SU-DHL-6 (cell line): ENCODE measurements around the gene ABCG8.

Source experiments
- H2AFZ ChIP-seq: fragments of 200-600 bp; sonication (generic); 2 replicates; pipeline ENCODE4 v1.6.1; 2014; ENCODE audit warnings: low read depth, mild to moderate bottlenecking, moderate library complexity, mixed read lengths, antibody characterized with exemption, low read length; ENCODE audit not compliant: severe bottlenecking
- H3F3A ChIP-seq: fragments of 200-600 bp; shearing (Covaris generic); 2 replicates; pipeline ENCODE4 v1.6.0; 2016; ENCODE audit warnings: antibody characterized with exemption, mild to moderate bottlenecking; ENCODE audit not compliant: insufficient read depth
- H3K27ac ChIP-seq: fragments of 200-600 bp; sonication (generic); 2 replicates; pipeline ENCODE4 v1.5.1; 2016; ENCODE audit warnings: low read depth, mild to moderate bottlenecking, low read length, moderate library complexity, mixed read lengths
- H3K27me3 ChIP-seq: fragments of 200-600 bp; sonication (generic), shearing (Covaris generic); 2 replicates; pipeline ENCODE4 v1.6.0; 2014; ENCODE audit warnings: mild to moderate bottlenecking, low read length
- H3K36me3 ChIP-seq: fragments of 200-600 bp; sonication (generic); 2 replicates; pipeline ENCODE4 v1.6.1; 2014; ENCODE audit warnings: mild to moderate bottlenecking, low read length, mixed read lengths
- H3K4me2 ChIP-seq: fragments of 300-600, 200-600 bp; shearing (Covaris generic), sonication (generic); 2 replicates; pipeline ENCODE4 v1.6.0; 2014; ENCODE audit warnings: low read length, low read depth, mild to moderate bottlenecking; ENCODE audit not compliant: poor library complexity, severe bottlenecking
- H3K4me3 ChIP-seq: fragments of 200-600 bp; sonication (generic); 2 replicates; pipeline ENCODE4 v1.5.1; 2014; ENCODE audit warnings: antibody characterized with exemption, low read length, mild to moderate bottlenecking, mixed read lengths; ENCODE audit not compliant: insufficient read depth, poor library complexity, severe bottlenecking
- H3K79me2 ChIP-seq: fragments of 200-600 bp; sonication (generic); 2 replicates; pipeline ENCODE4 v1.6.1; 2014; ENCODE audit warnings: mild to moderate bottlenecking, low read length, moderate library complexity; ENCODE audit not compliant: insufficient read depth
- H3K9ac ChIP-seq: fragments of 200-600 bp; sonication (generic); 2 replicates; pipeline ENCODE4 v1.7.0; 2014; ENCODE audit warnings: mild to moderate bottlenecking, low read length
- H3K9me2 ChIP-seq: fragments of 200-600 bp; sonication (generic); replicated peaks from 2 replicates; pipeline ENCODE4 v1.6.1; 2014; ENCODE audit warnings: low read length; ENCODE audit not compliant: insufficient read depth
- H3K9me3 ChIP-seq: fragments of 200-600 bp; sonication (generic); 2 replicates; pipeline ENCODE4 v1.6.1; 2014; ENCODE audit warnings: low read length, mixed read lengths; ENCODE audit not compliant: insufficient read depth
- H4K20me1 ChIP-seq: fragments of 200-600 bp; sonication (generic); 2 replicates; pipeline ENCODE4 v1.6.1; 2014; ENCODE audit warnings: low read depth, mild to moderate bottlenecking, antibody characterized with exemption, low read length, moderate library complexity, mixed read lengths
- EZH2phosphoT487 ChIP-seq: fragments of 200-600 bp; sonication (generic), shearing (Covaris generic); conservative IDR thresholded peaks from 2 replicates; pipeline ENCODE4 v1.6.1; 2018; ENCODE audit warnings: mild to moderate bottlenecking, antibody characterized with exemption, low read length, moderate library complexity, mixed read lengths
- TF ChIP-seq, protein P1 (sequence below): fragments of 200-600 bp; sonication (generic); IDR thresholded peaks from one replicate; pipeline ENCODE4 v1.5.1; 2017; ENCODE audit warnings: antibody characterized with exemption, mild to moderate bottlenecking, low read length, moderate library complexity; ENCODE audit not compliant: insufficient read depth, poor library complexity, severe bottlenecking

The ABCG8 gene

DNA sequence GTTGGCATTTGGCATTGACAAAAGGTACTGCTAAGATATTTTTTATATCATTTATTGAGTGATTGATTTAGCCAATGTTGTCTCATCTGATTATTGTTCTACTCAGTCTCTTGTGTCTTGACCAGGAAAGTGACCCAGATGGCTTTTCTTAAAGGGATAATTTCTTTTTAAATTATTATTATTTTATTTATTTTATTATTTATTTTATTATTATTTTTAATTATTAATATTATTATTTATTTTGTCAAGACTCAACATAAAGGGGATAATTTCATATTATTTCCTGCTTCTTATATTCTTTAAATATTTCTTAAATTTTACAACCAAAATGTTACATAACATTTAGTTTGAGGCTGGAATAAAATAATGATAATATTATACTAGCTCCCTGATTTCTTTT is 37.9 kb upstream of the ABCG8 start:
- TF ChIP-seq EZH2phosphoT487 = no peak
- TF ChIP-seq, protein P1, sequence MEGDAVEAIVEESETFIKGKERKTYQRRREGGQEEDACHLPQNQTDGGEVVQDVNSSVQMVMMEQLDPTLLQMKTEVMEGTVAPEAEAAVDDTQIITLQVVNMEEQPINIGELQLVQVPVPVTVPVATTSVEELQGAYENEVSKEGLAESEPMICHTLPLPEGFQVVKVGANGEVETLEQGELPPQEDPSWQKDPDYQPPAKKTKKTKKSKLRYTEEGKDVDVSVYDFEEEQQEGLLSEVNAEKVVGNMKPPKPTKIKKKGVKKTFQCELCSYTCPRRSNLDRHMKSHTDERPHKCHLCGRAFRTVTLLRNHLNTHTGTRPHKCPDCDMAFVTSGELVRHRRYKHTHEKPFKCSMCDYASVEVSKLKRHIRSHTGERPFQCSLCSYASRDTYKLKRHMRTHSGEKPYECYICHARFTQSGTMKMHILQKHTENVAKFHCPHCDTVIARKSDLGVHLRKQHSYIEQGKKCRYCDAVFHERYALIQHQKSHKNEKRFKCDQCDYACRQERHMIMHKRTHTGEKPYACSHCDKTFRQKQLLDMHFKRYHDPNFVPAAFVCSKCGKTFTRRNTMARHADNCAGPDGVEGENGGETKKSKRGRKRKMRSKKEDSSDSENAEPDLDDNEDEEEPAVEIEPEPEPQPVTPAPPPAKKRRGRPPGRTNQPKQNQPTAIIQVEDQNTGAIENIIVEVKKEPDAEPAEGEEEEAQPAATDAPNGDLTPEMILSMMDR = no peak
- Histone ChIP-seq H3F3A (no peaks in the 10 kb centered on the region), H3K9me3 (no peaks in the 10 kb centered on the region), H3K36me3 (no peaks in the 10 kb centered on the region), H3K4me3 (no peak overlapping the region), H4K20me1 (no peaks in the 10 kb centered on the region), H3K9ac (no peak overlapping the region), H3K79me2 (no peaks in the 10 kb centered on the region), H3K9me2 (no peaks in the 10 kb centered on the region), H2AFZ (no peak overlapping the region), H3K27me3 (no peaks in the 10 kb centered on the region), H3K27ac (no peak overlapping the region), H3K4me2 (no peak overlapping the region)

DNA sequence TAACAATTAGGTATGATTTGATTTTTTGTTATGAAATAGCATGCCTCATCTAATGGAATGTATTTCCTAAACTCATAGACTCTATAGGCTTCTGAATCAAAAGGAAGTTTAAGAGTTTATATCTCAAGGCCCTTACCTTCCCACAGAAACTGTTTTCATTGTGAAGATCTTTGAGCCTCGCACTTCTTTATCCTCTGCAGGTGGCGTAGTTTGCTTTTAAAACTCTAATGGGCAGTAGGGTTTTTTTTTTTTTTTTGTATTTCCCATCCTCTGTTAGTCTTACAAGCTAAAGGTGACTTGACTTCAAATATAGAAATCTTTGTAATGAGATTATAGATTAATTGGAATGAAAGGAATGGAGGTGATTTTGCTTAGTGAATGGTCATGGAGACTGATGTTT is 36.6 kb upstream of the ABCG8 start:
- H4K20me1 ChIP-seq = no peaks in the 10 kb centered on the region
- H3K9me3 ChIP-seq = no peaks in the 10 kb centered on the region
- no peak overlapping the region for H2AFZ ChIP-seq
- no peaks in the 10 kb centered on the region for H3K9me2 ChIP-seq
- no peak overlapping the region for H3K27ac ChIP-seq
- no peaks in the 10 kb centered on the region for H3F3A ChIP-seq
- H3K36me3 ChIP-seq = no peaks in the 10 kb centered on the region
- no peaks in the 10 kb centered on the region for H3K27me3 ChIP-seq
- TF ChIP-seq EZH2phosphoT487 = no peak
- TF ChIP-seq, protein P1 = no peak
- no peak overlapping the region for H3K4me3 ChIP-seq
- no peak overlapping the region for H3K4me2 ChIP-seq
- H3K9ac ChIP-seq = no peak overlapping the region
- no peaks in the 10 kb centered on the region for H3K79me2 ChIP-seq

DNA sequence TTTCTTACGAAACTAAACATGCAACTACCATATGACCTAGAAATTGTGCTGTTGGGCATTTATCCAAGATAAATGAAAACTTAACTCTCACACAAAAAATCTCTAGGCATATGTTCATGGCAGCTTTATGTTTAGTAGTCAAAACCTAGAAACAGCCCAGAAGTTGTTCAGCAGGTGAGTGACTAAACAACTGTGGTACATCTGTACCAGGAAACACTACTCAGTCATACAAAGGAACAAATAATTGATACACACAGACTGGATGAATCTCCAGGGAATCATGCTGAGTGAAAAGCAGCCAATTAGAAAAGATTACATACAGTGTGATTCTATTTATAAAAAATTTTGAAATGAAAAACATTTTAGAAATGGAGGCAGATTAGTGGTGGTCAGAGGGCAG is 35.7 kb upstream of the ABCG8 start:
- H2AFZ ChIP-seq = no peak overlapping the region
- no peaks in the 10 kb centered on the region for H3K79me2 ChIP-seq
- no peak overlapping the region for H3K9ac ChIP-seq
- H4K20me1 ChIP-seq = no peaks in the 10 kb centered on the region
- H3K9me3 ChIP-seq = no peaks in the 10 kb centered on the region
- TF ChIP-seq EZH2phosphoT487 = no peak
- TF ChIP-seq, protein P1 = no peak
- H3K4me3 ChIP-seq = no peak overlapping the region
- no peaks in the 10 kb centered on the region for H3K9me2 ChIP-seq
- no peaks in the 10 kb centered on the region for H3K36me3 ChIP-seq
- no peak overlapping the region for H3K4me2 ChIP-seq
- no peak overlapping the region for H3K27ac ChIP-seq
- no peaks in the 10 kb centered on the region for H3F3A ChIP-seq
- H3K27me3 ChIP-seq = no peaks in the 10 kb centered on the region

DNA sequence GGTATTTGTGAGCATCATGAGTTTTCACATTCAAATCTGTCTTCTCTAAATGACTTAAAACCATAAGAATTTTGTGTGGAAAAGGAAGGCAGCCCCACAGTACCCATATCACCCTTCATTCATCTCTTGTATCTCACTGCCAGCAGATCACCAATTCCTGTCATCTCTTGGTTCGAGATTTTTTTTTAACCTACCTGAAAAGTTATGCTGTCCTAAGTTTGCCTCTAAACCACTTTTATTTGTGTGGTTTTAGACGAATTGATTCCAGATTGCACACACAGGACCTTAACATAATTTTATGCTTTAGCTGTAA is 32.1 kb upstream of the ABCG8 start:
- H3K9ac ChIP-seq = no peak overlapping the region
- H3K27me3 ChIP-seq = no peaks in the 10 kb centered on the region
- TF ChIP-seq, protein P1 = no peak
- no peak for TF ChIP-seq EZH2phosphoT487
- H3K36me3 ChIP-seq = no peaks in the 10 kb centered on the region
- no peaks in the 10 kb centered on the region for H4K20me1 ChIP-seq
- H2AFZ ChIP-seq = no peak overlapping the region
- H3K4me2 ChIP-seq = no peak overlapping the region
- H3K79me2 ChIP-seq = no peaks in the 10 kb centered on the region
- H3K9me3 ChIP-seq = no peaks in the 10 kb centered on the region
- no peaks in the 10 kb centered on the region for H3F3A ChIP-seq
- no peak overlapping the region for H3K27ac ChIP-seq
- H3K9me2 ChIP-seq = no peaks in the 10 kb centered on the region
- no peak overlapping the region for H3K4me3 ChIP-seq
